GM12872 (cell line): Measurements from ENCODE around the gene ARHGDIB.

Experiments
- CTCF ChIP-seq: IDR thresholded peaks from 3 replicates; pipeline ENCODE4 v1.5.1; 2011; ENCODE audit warnings: low read depth, mild to moderate bottlenecking, low read length, moderate library complexity; ENCODE audit not compliant: insufficient read depth

The ARHGDIB gene

DNA sequence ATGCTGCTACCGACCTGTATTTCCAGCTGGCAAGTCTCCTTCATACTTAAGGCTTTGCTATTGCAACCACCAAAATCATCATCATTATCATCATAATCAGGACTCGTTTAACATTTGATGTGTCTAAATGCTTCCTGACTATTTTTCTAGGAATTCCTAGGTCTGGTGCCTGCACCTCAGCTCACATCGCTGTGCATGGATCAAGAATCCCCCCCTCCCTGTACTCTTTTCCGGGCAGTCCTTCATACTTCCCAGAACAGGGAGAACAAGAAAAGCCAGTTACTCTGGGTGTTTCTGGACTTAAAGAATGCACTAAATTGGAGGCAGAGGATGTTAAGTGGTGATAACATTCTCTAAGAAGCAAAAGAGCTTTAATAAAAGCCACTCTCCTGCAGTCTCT, 32.5 kb downstream of the ARHGDIB start:
- TF ChIP-seq CTCF: no peak

DNA sequence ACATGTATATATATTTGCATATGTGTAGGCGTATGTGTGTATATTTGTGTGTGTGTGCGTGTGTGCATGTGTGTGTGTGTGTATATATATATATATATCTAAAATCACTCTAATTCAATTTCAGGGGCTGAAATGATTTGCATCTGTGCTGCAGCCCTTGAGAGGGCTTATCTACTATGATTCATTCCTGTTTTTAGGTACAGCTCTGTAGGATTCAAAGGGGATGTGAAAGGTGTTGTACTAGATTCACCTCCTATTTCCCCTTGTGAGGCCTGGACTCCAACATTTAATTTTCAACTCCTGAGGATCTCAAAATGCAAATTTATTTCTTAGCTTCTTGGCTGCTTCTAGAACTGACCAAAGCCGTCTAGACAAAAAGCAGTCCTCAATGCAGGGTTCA, 34.1 kb downstream of the ARHGDIB start:
- no peak for TF ChIP-seq CTCF

DNA sequence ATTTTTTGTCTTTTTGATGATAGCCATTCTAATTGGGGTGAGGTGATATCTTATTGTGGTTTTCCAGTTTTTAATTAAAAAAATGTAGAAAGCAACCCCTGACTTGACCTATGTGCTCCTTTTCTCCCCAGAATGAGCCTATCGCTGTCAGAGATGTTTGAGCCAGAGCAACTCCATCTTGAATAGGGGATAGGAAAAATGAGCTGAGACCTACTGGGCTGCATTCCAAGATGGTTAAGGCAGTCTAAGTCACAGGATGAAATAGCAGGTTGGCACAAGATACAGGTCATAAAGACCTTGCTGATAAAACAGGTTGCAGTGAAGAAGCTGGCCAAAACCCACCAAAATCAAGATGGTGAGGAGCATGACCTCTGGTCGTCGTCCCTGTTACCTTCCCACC, 36.9 kb downstream of the ARHGDIB start:
- no peak for TF ChIP-seq CTCF

GRCh38 chr12:14923944-14924343, 37.5 kb downstream of the ARHGDIB start:
- TF ChIP-seq CTCF: no peak

DNA sequence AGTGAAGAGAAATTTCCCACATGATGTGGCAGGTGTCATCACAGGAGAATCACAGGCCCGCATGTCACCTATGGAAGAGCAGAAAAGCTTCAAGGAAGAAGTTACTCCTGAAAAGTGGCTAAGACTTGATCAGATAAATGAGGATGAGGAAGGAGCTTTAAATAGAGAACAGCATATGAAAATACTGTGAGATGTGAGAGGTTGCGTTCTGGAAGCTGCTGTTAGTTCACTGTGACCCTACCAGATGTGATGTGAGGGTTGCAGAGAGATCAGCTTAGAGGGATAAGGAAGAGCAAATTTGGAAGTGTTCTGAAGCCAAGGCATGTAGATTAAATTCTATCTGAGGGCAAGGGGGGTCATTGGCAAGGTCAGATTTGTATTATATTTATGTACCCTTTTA, 40.2 kb downstream of the ARHGDIB start:
- TF ChIP-seq CTCF: no peak

DNA sequence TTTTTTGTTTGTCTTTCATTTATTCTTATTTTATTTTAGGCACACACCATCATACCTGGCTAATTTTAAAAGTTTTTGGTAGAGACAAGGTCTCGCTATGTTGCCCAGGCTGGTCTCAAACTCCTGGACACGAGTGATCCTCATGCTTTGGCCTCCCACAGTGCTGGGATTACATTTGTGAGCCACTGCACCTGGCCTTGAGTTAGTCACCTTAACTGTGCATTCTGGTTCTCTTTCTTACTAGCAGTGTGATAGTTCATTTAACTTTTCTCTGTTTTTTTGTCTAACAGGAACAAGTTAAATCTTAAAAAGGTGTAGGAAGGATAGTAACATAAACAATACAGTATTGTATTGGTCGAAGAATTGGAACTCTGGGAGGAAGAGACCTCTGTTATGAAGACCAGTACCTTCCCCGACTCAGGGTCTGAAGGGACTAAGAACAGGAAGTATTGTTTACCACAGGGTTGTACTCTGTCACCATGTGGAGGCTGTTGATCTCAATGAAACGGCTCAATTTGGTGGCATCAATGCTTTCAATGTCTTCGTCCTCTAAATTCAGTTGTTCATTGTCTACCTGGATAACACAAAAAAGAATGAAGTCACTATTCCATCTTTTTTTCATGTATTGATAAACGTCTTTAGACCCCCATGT, 40.8 kb downstream of the ARHGDIB start:
- no peak for TF ChIP-seq CTCF

DNA sequence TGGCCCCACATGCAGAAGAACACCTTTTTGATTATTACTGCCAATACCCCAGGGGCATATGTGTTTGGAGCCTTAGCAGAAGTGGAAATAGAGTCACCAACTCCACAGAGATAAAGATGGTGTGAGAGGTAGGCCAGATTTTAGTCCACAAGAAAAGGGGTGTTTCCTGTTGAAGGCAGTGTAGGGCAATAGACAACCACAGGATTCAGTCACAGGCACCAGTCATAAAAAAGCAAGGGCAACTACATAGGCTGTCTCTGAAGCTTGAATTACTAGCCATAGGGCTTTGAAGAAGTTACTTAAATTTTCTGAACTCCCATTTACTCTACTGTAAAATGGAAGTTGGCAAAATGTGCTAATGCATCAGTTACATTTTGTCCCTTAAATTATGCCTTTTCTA, 41.9 kb downstream of the ARHGDIB start:
- TF ChIP-seq CTCF: no peak
